ENCODE measurements around the gene SMDT1.

DNA sequence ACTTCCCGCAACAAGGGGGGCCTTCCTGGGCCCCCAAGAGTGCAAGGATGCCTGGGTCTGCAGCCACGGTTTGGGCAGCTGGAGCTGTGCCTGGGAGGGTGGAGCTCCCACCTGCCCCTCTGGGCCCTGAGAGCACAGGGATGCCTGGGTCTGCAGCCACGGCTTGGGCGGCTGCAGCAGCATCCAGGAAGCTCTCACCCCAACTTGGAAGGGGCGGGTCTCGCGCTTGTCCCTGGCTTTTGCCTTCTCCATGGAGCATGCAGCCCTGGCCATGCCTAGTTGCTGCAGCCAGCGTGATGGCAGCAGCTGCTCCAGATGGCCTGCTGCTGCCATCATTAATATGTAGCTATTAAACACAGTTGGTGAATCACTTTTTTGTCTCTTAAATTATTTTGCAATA, 44.2 kb upstream of the SMDT1 start:
- TF ChIP-seq, protein P1, sequence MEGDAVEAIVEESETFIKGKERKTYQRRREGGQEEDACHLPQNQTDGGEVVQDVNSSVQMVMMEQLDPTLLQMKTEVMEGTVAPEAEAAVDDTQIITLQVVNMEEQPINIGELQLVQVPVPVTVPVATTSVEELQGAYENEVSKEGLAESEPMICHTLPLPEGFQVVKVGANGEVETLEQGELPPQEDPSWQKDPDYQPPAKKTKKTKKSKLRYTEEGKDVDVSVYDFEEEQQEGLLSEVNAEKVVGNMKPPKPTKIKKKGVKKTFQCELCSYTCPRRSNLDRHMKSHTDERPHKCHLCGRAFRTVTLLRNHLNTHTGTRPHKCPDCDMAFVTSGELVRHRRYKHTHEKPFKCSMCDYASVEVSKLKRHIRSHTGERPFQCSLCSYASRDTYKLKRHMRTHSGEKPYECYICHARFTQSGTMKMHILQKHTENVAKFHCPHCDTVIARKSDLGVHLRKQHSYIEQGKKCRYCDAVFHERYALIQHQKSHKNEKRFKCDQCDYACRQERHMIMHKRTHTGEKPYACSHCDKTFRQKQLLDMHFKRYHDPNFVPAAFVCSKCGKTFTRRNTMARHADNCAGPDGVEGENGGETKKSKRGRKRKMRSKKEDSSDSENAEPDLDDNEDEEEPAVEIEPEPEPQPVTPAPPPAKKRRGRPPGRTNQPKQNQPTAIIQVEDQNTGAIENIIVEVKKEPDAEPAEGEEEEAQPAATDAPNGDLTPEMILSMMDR (IDR thresholded peaks at IDR 0.05; ENCODE audit: extremely low read depth in 1 of 2, insufficient read depth in 1 of 2, low read depth in 1 of 2, low read length in 2 of 2), result no peak
- no peak for TF ChIP-seq POLR2AphosphoS5 (IDR thresholded peaks at IDR 0.05; ENCODE audit: insufficient read depth, low read depth, low read length)
